PC-3 (cell line): ENCODE measurements around the gene SIRT2. TPM values are rescaled to one million over a fixed set of nuclear protein-coding genes. Genes with fewer than 3 reads are reported as not detected.

Experiments used
- ATAC-seq: fragments of 200-7000 bp; cut with Tn5 transposase; 2 replicates; pipeline ENCODE4 v1.9.1; 2020; ENCODE audit warnings: mild to moderate bottlenecking, moderate library complexity
- BruUV-seq: library from RNA; stranded (reverse); fragments of 400-500 nt; replicated peaks from 2 replicates; lab custom pipeline; 2021; lab: Mats Ljungman, UMichigan
- CTCF ChIA-PET: fragments of 300-600 bp; sonication (Branson Sonifier 250); formaldehyde crosslinking; loops from one replicate; lab custom pipeline; 2022; ENCODE audit warnings: antibody characterized with exemption; lab: Charles Lee
- POLR2A ChIA-PET: fragments of 300-600 bp; sonication (Branson Sonifier 250); formaldehyde crosslinking; loops from one replicate; lab custom pipeline; 2022; ENCODE audit warnings: antibody characterized with exemption; ENCODE audit not compliant: unreplicated experiment; lab: Charles Lee
- DNase-seq: peaks from one replicate; pipeline ENCODE4 v3.0.0-alpha.2; 2015
- H2AFZ ChIP-seq: fragments of 300-600 bp; sonication (generic); 2 replicates; pipeline ENCODE4 v1.6.0; 2016; ENCODE audit warnings: antibody characterized with exemption, low read length
- H3F3A ChIP-seq: fragments of 300-600 bp; sonication (generic); one replicate; pipeline ENCODE4 v1.6.0; 2017; ENCODE audit warnings: antibody characterized with exemption, low read length, control low read depth, mild to moderate bottlenecking; ENCODE audit not compliant: unreplicated experiment
- H3K27ac ChIP-seq: fragments of 300-600 bp; sonication (generic); 2 replicates; pipeline ENCODE4 v1.5.1; 2016; ENCODE audit warnings: mild to moderate bottlenecking, low read length
- H3K27me3 ChIP-seq: fragments of 300-600 bp; sonication (generic); 2 replicates; pipeline ENCODE4 v1.6.1; 2016; ENCODE audit warnings: low read length, mixed read lengths
- H3K36me3 ChIP-seq: fragments of 300-600 bp; sonication (generic); 2 replicates; pipeline ENCODE4 v1.6.1; 2016; ENCODE audit warnings: low read depth, mixed run types, low read length, mixed read lengths
- H3K4me1 ChIP-seq: fragments of 300-600 bp; sonication (generic); 2 replicates; pipeline ENCODE4 v1.5.1; 2016; ENCODE audit warnings: low read length; ENCODE audit not compliant: insufficient read depth
- H3K4me2 ChIP-seq: fragments of 300-600 bp; sonication (generic); 2 replicates; pipeline ENCODE4 v1.6.0; 2016; ENCODE audit warnings: low read length
- H3K4me3 ChIP-seq: fragments of 300-600 bp; sonication (generic); 2 replicates; pipeline ENCODE4 v1.5.1; 2016; ENCODE audit warnings: mild to moderate bottlenecking, low read length, mixed read lengths
- H3K79me2 ChIP-seq: fragments of 300-600 bp; sonication (generic); 2 replicates; pipeline ENCODE4 v1.6.1; 2017; ENCODE audit warnings: low read length, mixed read lengths
- H3K9ac ChIP-seq: fragments of 300-600 bp; sonication (generic); 2 replicates; pipeline ENCODE4 v1.6.0; 2016; ENCODE audit warnings: mild to moderate bottlenecking, low read length
- H3K9me2 ChIP-seq: fragments of 300-600 bp; sonication (generic); replicated peaks from 2 replicates; pipeline ENCODE4 v1.6.1; 2016; ENCODE audit warnings: mixed run types, low read length, mixed read lengths
- H3K9me3 ChIP-seq: fragments of 300-600 bp; sonication (generic); 2 replicates; pipeline ENCODE4 v1.6.1; 2016; ENCODE audit warnings: low read length, mixed read lengths
- H4K20me1 ChIP-seq: fragments of 300-600 bp; sonication (generic); 2 replicates; pipeline ENCODE4 v1.6.1; 2016; ENCODE audit warnings: low read length, mixed read lengths
- CTCF ChIP-seq: fragments of 300-600 bp; sonication (generic); conservative IDR thresholded peaks from 2 replicates; pipeline ENCODE4 v1.5.1; 2017; ENCODE audit warnings: antibody characterized with exemption, low read depth, mild to moderate bottlenecking, low read length
- EZH2 ChIP-seq: fragments of 300-600 bp; sonication (generic); IDR thresholded peaks from one replicate; pipeline ENCODE4 v1.6.1; 2017; ENCODE audit warnings: antibody characterized with exemption, mild to moderate bottlenecking, low read length; ENCODE audit not compliant: unreplicated experiment
- EZH2phosphoT487 ChIP-seq: fragments of 300-600 bp; sonication (generic); IDR thresholded peaks from 2 replicates; pipeline ENCODE4 v1.6.1; 2018; ENCODE audit warnings: mild to moderate bottlenecking, antibody characterized with exemption, low read length, borderline replicate concordance
- intact Hi-C: fragments of 100-400 bp; cut with micrococcal nuclease; formaldehyde crosslinking; loops from 2 replicates; pipeline ENCODE4 v1.9.0; 2023
- total RNA-seq: library from RNA; depleted of rRNA; stranded (reverse); fragments of >200 nt; gene quantifications from 2 replicates; pipeline ENCODE4 v1.2.3, GENCODE V29; 2014

The SIRT2 gene
- total RNA-seq, 1 experiment from 2014 or later = 37.9 TPM

- H3K4me1 ChIP-seq = no peaks in the 10 kb centered on the region
- H3K79me2 ChIP-seq = no peaks in the 10 kb centered on the region
- H3K9me2 ChIP-seq = no peaks in the 10 kb centered on the region
- H3K9me3 ChIP-seq = no peaks in the 10 kb centered on the region
- ATAC-seq (no peak), DNase-seq (no peak)
- H3F3A ChIP-seq = no peaks in the 10 kb centered on the region
- no peak overlapping the region for H3K9ac ChIP-seq
- no peaks in the 10 kb centered on the region for H4K20me1 ChIP-seq
- H3K36me3 ChIP-seq = no peaks in the 10 kb centered on the region
- no TSS peak for BruUV-seq
- intact Hi-C loops = no loop called here
- no peaks in the 10 kb centered on the region for H3K27me3 ChIP-seq
- H3K27ac ChIP-seq = no peak overlapping the region
- TF ChIP-seq CTCF (no peak), EZH2 (no peak), EZH2phosphoT487 (no peak)
- no peak overlapping the region for H3K4me2 ChIP-seq
- ChIA-PET POLR2A (no interaction called here), CTCF (no interaction called here)
- no peak overlapping the region for H3K4me3 ChIP-seq
- H2AFZ ChIP-seq = no peak overlapping the region
Measured at GRCh38 chr19:38879400-38879751, 20.0 kb downstream of the SIRT2 start.

- H2AFZ ChIP-seq = no peak overlapping the region
- no peaks in the 10 kb centered on the region for H3K27me3 ChIP-seq
- H3K36me3 ChIP-seq = no peaks in the 10 kb centered on the region
- H3K9ac ChIP-seq = no peak overlapping the region
- ATAC-seq (no peak), DNase-seq (no peak)
- no peaks in the 10 kb centered on the region for H3K79me2 ChIP-seq
- no peak overlapping the region for H3K4me2 ChIP-seq
- no peaks in the 10 kb centered on the region for H3K9me2 ChIP-seq
- H3K27ac ChIP-seq = no peak overlapping the region
- H3K4me1 ChIP-seq = no peaks in the 10 kb centered on the region
- ChIA-PET POLR2A (no interaction called here), CTCF (no interaction called here)
- H4K20me1 ChIP-seq = no peaks in the 10 kb centered on the region
- TF ChIP-seq EZH2phosphoT487 (no peak), CTCF (no peak), EZH2 (no peak)
- H3F3A ChIP-seq = no peaks in the 10 kb centered on the region
- TSS peak; percentile 78 for BruUV-seq
- intact Hi-C loops = no loop called here
- no peak overlapping the region for H3K4me3 ChIP-seq
- H3K9me3 ChIP-seq = no peaks in the 10 kb centered on the region
Measured at GRCh38 chr19:38878575-38879399, 20.6 kb downstream of the SIRT2 start.

DNA sequence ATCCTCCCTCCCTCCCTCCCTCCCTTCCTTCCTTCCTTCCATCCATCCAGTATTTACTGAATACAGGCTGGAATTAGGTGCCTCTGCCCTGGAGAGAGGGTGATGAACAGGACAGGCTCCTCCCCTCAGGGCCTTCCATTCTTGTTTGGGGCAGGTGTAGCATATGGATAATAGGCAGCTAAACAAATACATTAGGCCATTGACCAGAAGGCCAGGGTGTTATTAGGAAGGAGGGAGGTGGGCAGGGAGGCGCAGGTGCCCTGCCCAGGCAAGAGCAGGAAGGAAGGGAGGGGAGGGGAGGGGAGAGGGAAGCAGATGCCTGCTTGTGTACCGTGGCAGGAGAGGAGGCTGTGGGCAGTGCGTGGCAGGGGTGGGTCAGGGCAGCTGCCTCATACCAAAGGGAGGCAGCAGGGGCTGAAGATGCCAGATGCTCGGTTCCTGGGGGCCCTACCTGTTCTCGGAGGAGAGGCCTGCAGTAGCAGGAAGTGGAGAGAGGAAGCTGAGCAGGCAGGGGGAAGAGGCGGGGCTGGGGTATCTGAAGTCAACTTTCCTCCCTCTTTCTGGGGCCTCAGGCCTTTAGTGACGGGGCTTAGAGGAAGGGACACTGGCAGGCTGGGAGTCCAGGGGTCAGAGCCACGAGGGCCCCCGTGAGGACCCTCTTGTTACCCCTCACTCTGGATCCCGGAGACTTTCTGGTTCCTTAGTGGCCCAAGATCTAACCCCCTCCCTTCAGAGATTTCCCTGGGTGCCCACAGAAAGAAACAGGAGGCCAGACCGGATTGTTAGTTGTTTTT, 21.4 kb downstream of the SIRT2 start, which contains the start of gene RINL:
TSS of gene RINL (minus strand) at position 495 of the 794 bp plus-strand sequence. CDS start 1,533 bp downstream, outside the sequence.
- H3K4me2 ChIP-seq = no peak within 1 kb of the TSS

More for the DNA sequence above, 21.4 kb downstream of the SIRT2 start, which contains the start of gene RINL:
- no peak within 1 kb of the TSS for H3K27ac ChIP-seq
- H3K9ac ChIP-seq = no peak within 1 kb of the TSS
- H4K20me1 ChIP-seq = no peaks in the 10 kb centered on the region
- no peak within 1 kb of the TSS for H3K4me3 ChIP-seq
- DNase-seq = no peak
- POLR2A ChIA-PET = no interaction called here
- no TSS peak for BruUV-seq
- no peaks in the 10 kb centered on the region for H3K79me2 ChIP-seq
- CTCF ChIA-PET = no interaction called here
- H3K9me3 ChIP-seq = no peaks in the 10 kb centered on the region
- H3K4me1 ChIP-seq = no peaks in the 10 kb centered on the region
- peak; percentile 46 for ATAC-seq
- intact Hi-C loops = no loop called here
- no peaks in the 10 kb centered on the region for H3F3A ChIP-seq
- no peaks in the 10 kb centered on the region for H3K27me3 ChIP-seq
- no peak within 1 kb of the TSS for H2AFZ ChIP-seq
- TF ChIP-seq EZH2phosphoT487 (no peak), CTCF (no peak), EZH2 (no peak)
- no peaks in the 10 kb centered on the region for H3K36me3 ChIP-seq
- H3K9me2 ChIP-seq = no peaks in the 10 kb centered on the region
